IPS-18c (cell line): ENCODE results near the gene ST14.
"Not testable (repeated sequence)": the region's sequence is repeated elsewhere in the genome, so short reads cannot be mapped to it uniquely, and the experiment has no call there.

Source experiments
- H3K4me3 ChIP-seq: 2 replicates; pipeline ENCODE4 v1.7.0; 2013; ENCODE audit warnings: low read depth, mild to moderate bottlenecking, low read length, moderate library complexity; ENCODE audit not compliant: insufficient read depth
- H3K9me3 ChIP-seq: one replicate; pipeline ENCODE4 v1.6.1; 2013; ENCODE audit warnings: mild to moderate bottlenecking, low read length, moderate library complexity; ENCODE audit not compliant: control insufficient read depth, insufficient read depth

The ST14 gene

GRCh38 chr11:130193551-130193950 lies 34.0 kb downstream of the ST14 start:
- H3K4me3 ChIP-seq, H3K9me3 ChIP-seq: not testable (repeated sequence)

GRCh38 chr11:130194241-130195023 lies 34.9 kb downstream of the ST14 start:
- H3K4me3 ChIP-seq, result no peak overlapping the region

GRCh38 chr11:130197386-130198035 lies 37.9 kb downstream of the ST14 start:
- Histone ChIP-seq H3K4me3 (no peak overlapping the region), H3K9me3 (no peaks in the 10 kb centered on the region)

More at GRCh38 chr11:130194241-130195023, 34.9 kb downstream of the ST14 start:
- no peaks in the 10 kb centered on the region for H3K9me3 ChIP-seq

GRCh38 chr11:130198292-130198691 lies 38.7 kb downstream of the ST14 start:
- H3K9me3 ChIP-seq, result no peaks in the 10 kb centered on the region
- H3K4me3 ChIP-seq, result no peak overlapping the region

- Histone ChIP-seq H3K4me3 (no peak overlapping the region), H3K9me3 (no peaks in the 10 kb centered on the region)
Measured at GRCh38 chr11:130198964-130199363, 39.4 kb downstream of the ST14 start.

GRCh38 chr11:130199792-130200191 lies 40.2 kb downstream of the ST14 start:
- Histone ChIP-seq H3K9me3 (no peaks in the 10 kb centered on the region), H3K4me3 (no peak overlapping the region)

- H3K4me3 ChIP-seq, result no peak overlapping the region
Measured at GRCh38 chr11:130201026-130201425, 41.4 kb downstream of the ST14 start.

GRCh38 chr11:130202009-130202817 lies 42.6 kb downstream of the ST14 start:
- Histone ChIP-seq H3K9me3 (no peaks in the 10 kb centered on the region), H3K4me3 (no peak overlapping the region)

More at GRCh38 chr11:130201026-130201425, 41.4 kb downstream of the ST14 start:
- H3K9me3 ChIP-seq, result no peaks in the 10 kb centered on the region

- Histone ChIP-seq H3K9me3 (no peaks in the 10 kb centered on the region), H3K4me3 (no peak overlapping the region)
Measured at GRCh38 chr11:130202818-130203689, 43.5 kb downstream of the ST14 start.

GRCh38 chr11:130203766-130204702 lies 44.5 kb downstream of the ST14 start:
- H3K9me3 ChIP-seq, result no peaks in the 10 kb centered on the region
- no peak overlapping the region for H3K4me3 ChIP-seq

GRCh38 chr11:130204703-130205095 lies 45.1 kb downstream of the ST14 start:
- H3K9me3 ChIP-seq, result no peaks in the 10 kb centered on the region
- H3K4me3 ChIP-seq, result no peak overlapping the region

GRCh38 chr11:130206141-130206540 lies 46.6 kb downstream of the ST14 start:
- no peak overlapping the region for H3K4me3 ChIP-seq
- H3K9me3 ChIP-seq, result no peaks in the 10 kb centered on the region

- Histone ChIP-seq H3K9me3 (no peaks in the 10 kb centered on the region), H3K4me3 (no peak overlapping the region)
Measured at GRCh38 chr11:130208241-130209127, 48.9 kb downstream of the ST14 start.

- no peak overlapping the region for H3K4me3 ChIP-seq
- no peaks in the 10 kb centered on the region for H3K9me3 ChIP-seq
Measured at GRCh38 chr11:130209128-130209932, 49.7 kb downstream of the ST14 start.
